Testis (tissue), 3 donors: ENCODE data around the gene RPL29. TPM values are rescaled to one million over a fixed set of nuclear protein-coding genes. Genes with fewer than 3 reads are reported as not detected.

Source experiments
- DNase-seq: peaks from one replicate; pipeline ENCODE4 v3.0.0-alpha.2; 2019
- H3K27ac ChIP-seq, 2 donors: fragments of 200-600 bp; sonication (generic); one replicate each; pipeline ENCODE4 v1.5.1; 2019
- H3K27me3 ChIP-seq: fragments of 200-600 bp; sonication (generic); one replicate; pipeline ENCODE4 v1.5.1; 2019
- H3K36me3 ChIP-seq: fragments of 200-600 bp; sonication (generic); one replicate; pipeline ENCODE4 v1.5.1; 2017; ENCODE audit warnings: low read depth; ENCODE audit errors: missing control alignments
- H3K4me1 ChIP-seq: fragments of 200-600 bp; sonication (generic); one replicate; pipeline ENCODE4 v1.5.1; 2019
- H3K4me3 ChIP-seq, 2 donors: fragments of 200-600 bp; sonication (generic); one replicate each; pipeline ENCODE4 v1.5.1; 2017 to 2019
- H3K9me3 ChIP-seq: fragments of 200-600 bp; sonication (generic); one replicate; pipeline ENCODE4 v1.5.1; 2017
- POLR2A ChIP-seq: fragments of 450-650 bp; IDR thresholded peaks from one replicate; pipeline ENCODE4 v1.6.1; 2017; ENCODE audit warnings: antibody characterized with exemption, mild to moderate bottlenecking, moderate library complexity
- WGBS, 2 donors: methylation state at CpG; one replicate each; pipeline ENCODE4 v1.1.5; 2018; 5-methylcytosine and 5-hydroxymethylcytosine counted together
- intact Hi-C: fragments of 100-400 bp; cut with DNase I; formaldehyde crosslinking; loops from one replicate; pipeline ENCODE4 v1.15.1; 2023; ENCODE audit warnings: low total_unique reads
- polyA plus RNA-seq: library from polyadenylated mRNA; stranded (reverse); fragments of 350-450 nt; fragmentation: Illumina TruSeq; extraction: RNeasy Lipid Tissue Mini Kit (QIAGEN cat#74804); gene quantifications from one replicate; pipeline ENCODE4 v1.2.3, GENCODE V29; 2014; ENCODE audit warnings: low read depth, low replicate concordance; ENCODE audit not compliant: insufficient read depth
- total RNA-seq, 2 donors: library from RNA; depleted of rRNA; stranded (reverse); fragments of >200 nt; gene quantifications; one replicate each; pipeline ENCODE4 v1.2.3, GENCODE V29; 2016
- TF ChIP-seq, protein P1 (sequence below), 3 experiments: fragments of 450-650 bp in 2 of 3; fragments of 200-600 bp in 1 of 3; sonication (generic) in 1 of 3; IDR thresholded peaks; one replicate each; pipeline ENCODE4 v1.5.1; 2016 to 2019; ENCODE audit warnings: antibody characterized with exemption in 3 of 3, mild to moderate bottlenecking in 2 of 3, moderate library complexity in 1 of 3

Gene RPL29
- total and polyA plus RNA-seq, 3 donors from 2014 or later: 491 to 999 (median 965) TPM

DNA sequence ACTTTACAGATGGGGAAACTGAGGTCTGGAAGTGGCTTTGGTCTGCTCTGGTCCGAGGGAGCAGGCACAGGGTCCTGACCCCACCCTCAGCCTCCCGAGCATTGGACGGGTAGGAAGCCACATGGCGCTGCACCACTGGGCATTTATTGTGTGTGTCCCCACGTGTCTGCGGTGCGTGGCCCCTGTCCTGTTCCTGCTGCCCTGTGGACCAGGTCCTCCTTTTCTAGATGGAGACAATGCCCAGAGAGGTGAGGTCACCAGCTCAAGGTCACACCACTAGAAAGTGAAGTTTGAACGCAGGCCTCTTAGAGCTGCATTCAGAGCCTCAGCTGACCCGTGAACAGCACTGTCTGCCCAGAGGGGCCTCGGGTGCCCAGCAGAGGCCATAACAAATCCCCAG lies 33.8 kb upstream of the RPL29 start:
- H3K4me1 ChIP-seq: peaks cover 18% of the 10 kb centered on the region
- 84 to 89% methylated on average over 7 to 10 of the region's 10 CpGs for WGBS, 2 donors

DNA sequence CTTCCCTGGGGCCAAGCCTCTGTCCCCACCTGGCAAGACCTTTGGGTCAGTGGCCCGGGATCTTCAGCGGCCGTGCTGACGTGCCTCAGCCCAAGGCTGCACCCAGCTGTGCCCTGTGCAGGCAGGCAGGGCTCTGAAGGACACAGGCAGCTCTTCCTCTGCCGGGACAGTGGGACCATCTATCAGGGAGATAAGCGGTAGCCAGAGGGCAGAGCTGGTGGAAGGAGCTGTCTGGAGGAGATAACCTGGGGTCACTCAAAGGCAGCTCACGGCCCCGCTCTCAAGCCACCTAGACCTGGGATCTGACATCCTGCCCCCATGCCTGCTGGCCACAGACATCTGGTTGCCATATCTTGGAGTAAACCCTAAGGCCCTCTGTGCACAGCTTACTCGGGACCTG lies 33.4 kb upstream of the RPL29 start:
- 61 to 70% methylated on average over 7 to 9 of the region's 9 CpGs for whole genome bisulfite sequencing, 2 donors
- H3K4me1 ChIP-seq: peaks cover 18% of the 10 kb centered on the region

More for the DNA sequence above, 33.8 kb upstream of the RPL29 start:
- Histone ChIP-seq H3K36me3 (no peaks in the 10 kb centered on the region), H3K27me3 (no peaks in the 10 kb centered on the region), H3K27ac (no peak overlapping the region), H3K9me3 (no peaks in the 10 kb centered on the region), H3K4me3 (no peak overlapping the region)
- DNase-seq: no peak
- intact Hi-C loops: no loop called here
- TF ChIP-seq POLR2A: no peak
- TF ChIP-seq, protein P1, sequence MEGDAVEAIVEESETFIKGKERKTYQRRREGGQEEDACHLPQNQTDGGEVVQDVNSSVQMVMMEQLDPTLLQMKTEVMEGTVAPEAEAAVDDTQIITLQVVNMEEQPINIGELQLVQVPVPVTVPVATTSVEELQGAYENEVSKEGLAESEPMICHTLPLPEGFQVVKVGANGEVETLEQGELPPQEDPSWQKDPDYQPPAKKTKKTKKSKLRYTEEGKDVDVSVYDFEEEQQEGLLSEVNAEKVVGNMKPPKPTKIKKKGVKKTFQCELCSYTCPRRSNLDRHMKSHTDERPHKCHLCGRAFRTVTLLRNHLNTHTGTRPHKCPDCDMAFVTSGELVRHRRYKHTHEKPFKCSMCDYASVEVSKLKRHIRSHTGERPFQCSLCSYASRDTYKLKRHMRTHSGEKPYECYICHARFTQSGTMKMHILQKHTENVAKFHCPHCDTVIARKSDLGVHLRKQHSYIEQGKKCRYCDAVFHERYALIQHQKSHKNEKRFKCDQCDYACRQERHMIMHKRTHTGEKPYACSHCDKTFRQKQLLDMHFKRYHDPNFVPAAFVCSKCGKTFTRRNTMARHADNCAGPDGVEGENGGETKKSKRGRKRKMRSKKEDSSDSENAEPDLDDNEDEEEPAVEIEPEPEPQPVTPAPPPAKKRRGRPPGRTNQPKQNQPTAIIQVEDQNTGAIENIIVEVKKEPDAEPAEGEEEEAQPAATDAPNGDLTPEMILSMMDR (IDR thresholded peaks at IDR 0.05): no peak

DNA sequence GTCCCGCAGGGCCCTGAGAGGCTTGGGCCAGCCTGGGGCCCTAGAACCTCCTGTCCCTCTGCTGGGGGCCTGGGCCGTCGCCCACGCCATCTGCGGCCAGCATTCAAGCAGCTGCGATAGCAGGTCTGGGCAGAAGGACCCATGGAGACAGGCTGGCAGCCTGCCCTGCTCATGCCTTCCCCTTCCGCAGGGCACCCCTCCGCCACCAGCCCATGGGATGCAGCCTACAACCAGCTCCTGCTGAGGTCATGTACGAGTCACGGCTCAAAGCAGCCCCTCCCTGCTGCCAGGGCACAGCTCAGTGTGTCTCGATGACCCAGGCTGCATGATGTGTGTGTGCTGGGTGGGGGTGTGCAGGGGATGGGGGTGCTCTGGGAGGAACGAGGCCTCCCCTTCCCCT lies 32.9 kb upstream of the RPL29 start:
- DNase-seq: peak; percentile 80
- intact Hi-C loops: no loop called here
- 67% methylated on average over 12 of the region's 12 CpGs; no CpG with 5 or more reads in 1 of the 2 donors for WGBS, 2 donors
- Histone ChIP-seq H3K4me1 (peaks cover 21% of the 10 kb centered on the region), H3K9me3 (no peaks in the 10 kb centered on the region), H3K36me3 (no peaks in the 10 kb centered on the region), H3K27me3 (no peaks in the 10 kb centered on the region), H3K4me3 (no peak overlapping the region), H3K27ac (no peak overlapping the region)
- no peak for TF ChIP-seq POLR2A
- TF ChIP-seq, protein P1 (IDR thresholded peaks at IDR 0.05): no peak

More for the DNA sequence above, 33.4 kb upstream of the RPL29 start:
- intact Hi-C loops: no loop called here
- DNase-seq: peak; percentile 48
- H3K27ac ChIP-seq: no peak overlapping the region
- H3K4me3 ChIP-seq: no peak overlapping the region
- no peaks in the 10 kb centered on the region for H3K36me3 ChIP-seq
- TF ChIP-seq, protein P1 (IDR thresholded peaks at IDR 0.05): no peak
- TF ChIP-seq POLR2A: no peak
- no peaks in the 10 kb centered on the region for H3K27me3 ChIP-seq
- H3K9me3 ChIP-seq: no peaks in the 10 kb centered on the region

DNA sequence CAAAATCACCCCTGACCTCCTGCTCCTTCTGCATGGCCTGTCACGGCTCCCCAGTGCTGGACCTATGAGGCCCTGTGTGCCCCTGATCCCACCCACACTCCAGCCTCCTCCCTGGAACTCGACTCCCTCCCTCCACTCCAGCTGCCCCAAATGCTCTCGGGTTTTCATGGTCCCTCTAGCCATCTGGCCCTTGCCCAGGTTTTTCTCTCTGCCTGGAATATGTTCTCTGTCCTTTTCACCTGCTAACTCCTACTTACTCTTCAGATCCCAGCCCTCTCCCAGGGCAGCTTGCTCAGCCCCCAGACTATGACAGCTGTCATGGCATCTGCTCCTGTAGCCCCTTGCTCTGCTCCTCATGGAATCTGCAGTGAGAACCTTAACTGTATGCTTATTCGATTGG lies 30.3 kb upstream of the RPL29 start:
- peaks cover 40% of the 10 kb centered on the region for H3K4me1 ChIP-seq
- no peak for DNase-seq
- no peaks in the 10 kb centered on the region for H3K27me3 ChIP-seq
- H3K27ac ChIP-seq: no peak overlapping the region
- no peaks in the 10 kb centered on the region for H3K9me3 ChIP-seq
- no peak for TF ChIP-seq POLR2A
- TF ChIP-seq, protein P1 (IDR thresholded peaks at IDR 0.05): no peak
- H3K36me3 ChIP-seq: no peaks in the 10 kb centered on the region
- WGBS, 2 donors: 56 to 59% methylated on average over 4 of the region's 4 CpGs
- intact Hi-C loops: no loop called here
- no peak overlapping the region for H3K4me3 ChIP-seq

DNA sequence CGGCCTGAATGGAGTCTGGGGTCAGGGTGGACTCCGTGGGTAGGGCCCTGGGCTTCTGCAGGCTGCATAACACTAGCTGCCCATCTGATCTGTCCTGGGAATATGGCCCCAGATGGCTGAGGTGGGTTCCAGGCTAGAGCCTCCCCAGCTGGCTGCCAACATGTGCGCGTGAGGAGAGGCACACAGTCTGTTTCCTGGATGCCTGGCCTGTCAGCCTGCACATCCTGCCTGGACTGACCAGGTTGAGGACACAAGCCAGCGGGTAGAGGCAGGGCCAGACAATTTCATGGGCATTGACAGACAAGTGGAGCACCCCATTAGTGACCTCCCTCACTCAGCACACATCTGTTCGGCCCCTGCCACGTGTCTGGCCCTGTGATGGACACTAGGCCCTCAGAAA lies 29.8 kb upstream of the RPL29 start:
- no peak overlapping the region for H3K27ac ChIP-seq

More for the DNA sequence above, 29.8 kb upstream of the RPL29 start:
- DNase-seq: no peak
- 81 to 86% methylated on average over 5 to 7 of the region's 7 CpGs for WGBS, 2 donors
- TF ChIP-seq, protein P1 (IDR thresholded peaks at IDR 0.05): no peak
- TF ChIP-seq POLR2A: no peak
- intact Hi-C loops: no loop called here
- Histone ChIP-seq H3K9me3 (no peaks in the 10 kb centered on the region), H3K4me3 (no peak overlapping the region), H3K27me3 (no peaks in the 10 kb centered on the region), H3K36me3 (no peaks in the 10 kb centered on the region), H3K4me1 (peaks cover 44% of the 10 kb centered on the region)
